HEK293T (cell line): Measurements from ENCODE around the gene C11orf58.

Experiments used
- ARNT ChIP-seq: fragments of 450-650 bp; IDR thresholded peaks from 2 replicates; pipeline ENCODE4 v1.6.1; 2017; ENCODE audit warnings: mild to moderate bottlenecking
- BHLHE40 ChIP-seq: fragments of 450-650 bp; IDR thresholded peaks from 2 replicates; pipeline ENCODE4 v1.6.1; 2016; ENCODE audit warnings: mild to moderate bottlenecking, moderate library complexity, borderline replicate concordance
- ELF4 ChIP-seq: fragments of 450-650 bp; IDR thresholded peaks from 2 replicates; pipeline ENCODE4 v1.6.1; 2017; ENCODE audit warnings: antibody characterized with exemption
- FOXM1 ChIP-seq: fragments of 450-650 bp; IDR thresholded peaks from 2 replicates; pipeline ENCODE4 v1.6.1; 2017; ENCODE audit warnings: mild to moderate bottlenecking, borderline replicate concordance
- L3MBTL2 ChIP-seq: fragments of 450-650 bp; conservative IDR thresholded peaks from 2 replicates; pipeline ENCODE4 v1.6.1; 2016; ENCODE audit warnings: mild to moderate bottlenecking
- LEF1 ChIP-seq: fragments of 450-650 bp; IDR thresholded peaks from 2 replicates; pipeline ENCODE4 v1.6.1; 2017; ENCODE audit warnings: mild to moderate bottlenecking, borderline replicate concordance
- NFRKB ChIP-seq: fragments of 450-650 bp; IDR thresholded peaks from 2 replicates; pipeline ENCODE4 v1.6.1; 2016; ENCODE audit warnings: mild to moderate bottlenecking, moderate library complexity
- SUZ12 ChIP-seq: fragments of 450-650 bp; IDR thresholded peaks from 2 replicates; pipeline ENCODE4 v1.6.1; 2016; ENCODE audit warnings: mild to moderate bottlenecking
- TARDBP ChIP-seq: fragments of 450-650 bp; IDR thresholded peaks from 2 replicates; pipeline ENCODE4 v1.6.1; 2016
- TF ChIP-seq, protein P1 (sequence below): fragments of 450-650 bp; IDR thresholded peaks from 2 replicates; pipeline ENCODE4 v1.6.1; 2016

DNA sequence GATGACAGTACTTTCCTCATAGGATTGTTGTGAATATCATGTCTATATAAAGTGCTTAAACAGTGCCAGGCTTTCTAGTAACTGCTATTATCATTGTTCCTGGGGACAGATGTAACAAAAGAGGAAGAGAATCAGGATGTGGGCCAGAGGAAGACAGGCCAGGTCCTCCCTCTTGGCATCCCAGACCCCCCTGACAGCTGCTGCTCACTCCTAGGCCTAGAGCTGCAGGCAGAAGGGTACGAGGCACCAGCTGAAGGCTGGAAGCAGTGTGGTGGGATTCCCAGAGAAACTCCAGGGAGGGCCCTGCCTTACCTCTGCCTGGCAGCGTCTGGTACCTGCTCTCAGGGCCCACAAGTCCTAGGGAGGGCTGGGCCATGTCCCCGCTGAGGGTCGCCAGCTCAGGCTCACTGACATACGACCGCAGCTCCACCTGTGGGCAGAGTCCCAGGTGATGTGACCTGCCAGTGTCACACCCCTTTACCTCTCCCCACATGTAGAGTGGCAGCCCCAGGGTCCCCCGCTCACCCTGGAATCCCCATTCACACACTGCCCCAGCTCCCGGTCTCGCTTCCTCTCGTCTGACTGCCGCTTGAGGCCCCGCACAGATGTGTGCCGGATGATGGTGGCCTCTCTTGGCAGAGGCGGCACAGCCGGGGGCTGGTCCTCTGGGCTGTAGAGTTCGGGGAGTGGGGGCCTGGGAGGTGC lies 52.2 kb downstream of the C11orf58 start:
- TF ChIP-seq NFRKB (no peak), ARNT (no peak), FOXM1 (no peak), SUZ12 (no peak), L3MBTL2 (no peak), TARDBP (no peak), ELF4 (no peak), BHLHE40 (no peak), LEF1 (no peak)
- TF ChIP-seq, protein P1, sequence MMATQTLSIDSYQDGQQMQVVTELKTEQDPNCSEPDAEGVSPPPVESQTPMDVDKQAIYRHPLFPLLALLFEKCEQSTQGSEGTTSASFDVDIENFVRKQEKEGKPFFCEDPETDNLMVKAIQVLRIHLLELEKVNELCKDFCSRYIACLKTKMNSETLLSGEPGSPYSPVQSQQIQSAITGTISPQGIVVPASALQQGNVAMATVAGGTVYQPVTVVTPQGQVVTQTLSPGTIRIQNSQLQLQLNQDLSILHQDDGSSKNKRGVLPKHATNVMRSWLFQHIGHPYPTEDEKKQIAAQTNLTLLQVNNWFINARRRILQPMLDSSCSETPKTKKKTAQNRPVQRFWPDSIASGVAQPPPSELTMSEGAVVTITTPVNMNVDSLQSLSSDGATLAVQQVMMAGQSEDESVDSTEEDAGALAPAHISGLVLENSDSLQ = no peak
